Upper lobe of left lung (tissue), 4 donors: ENCODE data around the gene P3H2.

Experiments
- EP300 ChIP-seq, 4 donors: sonication (generic); formaldehyde crosslinking; IDR thresholded peaks; one replicate each; pipeline ENCODE4 v1.5.1; 2017; ENCODE audit warnings: antibody characterized with exemption in 4 of 4, control low read depth in 2 of 4
- POLR2AphosphoS5 ChIP-seq, 2 donors: sonication (generic); formaldehyde crosslinking; IDR thresholded peaks; one replicate each; pipeline ENCODE4 v1.5.1; 2017; ENCODE audit warnings: antibody characterized with exemption in 2 of 2

DNA sequence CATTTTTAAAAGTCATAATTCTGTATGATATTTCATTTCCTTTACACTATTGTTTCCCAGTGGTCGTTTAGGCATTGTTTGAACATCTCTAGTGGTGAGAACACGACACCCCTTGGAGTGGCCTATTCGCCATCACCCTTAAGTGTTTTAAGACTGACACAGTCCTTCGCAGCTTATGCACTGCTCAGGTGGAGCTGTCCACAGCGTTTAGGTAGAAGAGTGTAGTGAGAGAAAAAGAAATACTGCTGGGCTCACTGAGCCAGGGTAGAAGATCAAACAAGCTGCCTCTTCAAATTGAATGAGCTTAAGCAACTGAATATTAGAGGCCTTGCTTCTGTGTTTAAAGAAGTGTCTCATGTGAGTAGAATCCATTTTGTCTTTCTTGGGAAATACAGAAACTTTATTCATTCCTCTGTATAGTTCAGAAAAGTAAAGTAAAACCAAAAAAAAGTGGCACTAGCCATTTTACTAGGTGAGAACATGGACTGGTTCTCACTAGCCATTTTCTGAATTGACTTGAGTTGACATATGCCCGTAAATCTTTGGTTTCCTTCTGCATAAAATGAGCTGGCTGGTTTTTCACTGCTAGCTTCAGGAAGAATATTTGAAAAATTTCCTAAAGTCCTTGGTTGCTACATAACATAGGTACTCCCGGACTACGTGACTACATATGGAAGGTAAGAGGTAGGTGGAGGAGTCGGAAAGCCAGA lies 155.9 kb downstream of the P3H2 start:
- TF ChIP-seq POLR2AphosphoS5 (IDR thresholded peaks at IDR 0.05): no peak
- no peak for TF ChIP-seq EP300 (IDR thresholded peaks at IDR 0.05)
